Erythroblast (primary cell): ENCODE results near the gene PCDHB9.
"Not testable (repeated sequence)": the region's sequence is repeated elsewhere in the genome, so short reads cannot be mapped to it uniquely, and the experiment has no call there.

Source experiments
- GATA1 ChIP-seq: IDR thresholded peaks from 2 replicates; pipeline ENCODE4 v1.6.1; 2011; ENCODE audit warnings: low read depth, mild to moderate bottlenecking, control low read depth, low read length, moderate library complexity
- POLR2A ChIP-seq: IDR thresholded peaks from 2 replicates; pipeline ENCODE4 v1.6.1; 2011; ENCODE audit warnings: mild to moderate bottlenecking, low read length

GRCh38 chr5:141224844-141225243 is 37.9 kb downstream of the PCDHB9 start:
- not testable (repeated sequence) for TF ChIP-seq POLR2A, GATA1
